Endometrium (tissue), 2 donors: Measurements from ENCODE around the gene SANBR.

Source experiments
- FAIRE-seq: peaks from 2 replicates; lab custom pipeline; 2012; peaks lifted over from hg19 to GRCh38; lab: Jason Lieb, UNC
- donor health status: control.
- donor health status: control.

Gene SANBR

DNA sequence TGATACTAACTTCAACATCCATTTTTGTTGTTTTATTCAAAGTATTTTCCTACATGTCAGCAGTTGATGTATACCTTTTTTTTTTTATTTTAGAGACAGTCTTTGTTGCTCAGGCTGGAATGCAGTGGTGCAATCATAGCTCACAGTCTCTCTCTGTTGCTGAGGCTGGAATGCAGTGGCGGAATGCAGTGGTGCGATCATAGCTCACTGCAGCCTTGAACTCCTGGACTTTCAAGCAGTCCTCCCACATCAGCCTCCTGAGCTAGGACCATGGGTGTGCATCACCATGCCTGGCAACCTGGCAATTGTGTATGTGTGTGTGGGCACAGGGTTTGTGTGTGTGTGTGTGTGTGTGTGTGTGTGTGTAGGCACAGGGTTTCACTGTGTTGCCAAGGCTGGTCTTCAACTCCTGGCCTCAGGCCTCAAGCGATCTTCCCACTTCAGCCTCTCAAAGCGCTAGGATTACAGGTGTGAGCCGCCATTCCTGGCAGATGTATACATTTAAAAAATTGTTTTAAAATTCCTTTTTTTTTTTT is 24.8 kb downstream of the SANBR start:
- no peak for FAIRE-seq

DNA sequence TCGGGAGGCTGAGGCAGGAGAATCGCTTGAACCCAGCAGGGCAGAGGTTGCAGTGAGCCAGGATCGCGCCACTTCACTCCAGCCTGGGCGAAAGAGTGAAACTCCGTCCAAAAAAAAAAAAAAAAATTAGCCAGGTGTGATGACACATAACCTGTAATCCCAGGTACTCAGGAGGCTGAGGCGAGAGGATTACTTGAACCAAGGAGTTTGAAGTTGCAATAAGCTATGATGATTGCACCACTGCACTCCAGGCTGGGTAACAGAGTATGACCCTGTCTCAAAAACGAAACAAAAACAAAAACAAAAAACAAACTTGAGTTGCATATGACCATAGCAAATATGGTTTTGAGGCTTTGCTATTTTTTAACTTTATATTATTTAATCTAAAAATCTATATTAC is 25.8 kb downstream of the SANBR start:
- FAIRE-seq: no peak

DNA sequence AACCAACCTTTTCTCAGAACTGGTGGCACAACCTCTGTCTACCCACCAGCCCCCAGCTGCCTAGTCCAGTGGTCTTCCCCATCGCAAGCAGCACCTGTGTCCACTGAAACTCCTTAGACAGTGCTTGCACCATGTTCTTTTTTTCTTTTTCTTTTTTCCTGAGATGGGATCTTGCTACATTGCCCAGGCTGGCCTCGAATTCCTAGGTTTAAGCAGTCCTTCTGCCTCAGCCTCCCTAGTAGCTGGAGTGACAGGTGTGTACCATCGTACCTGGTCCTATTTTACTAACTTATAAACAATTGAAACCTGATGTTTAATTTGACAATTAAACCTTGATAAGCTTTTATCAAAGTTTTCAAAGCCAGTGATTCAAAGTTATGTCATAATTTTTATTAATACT is 30.8 kb downstream of the SANBR start:
- no peak for FAIRE-seq

DNA sequence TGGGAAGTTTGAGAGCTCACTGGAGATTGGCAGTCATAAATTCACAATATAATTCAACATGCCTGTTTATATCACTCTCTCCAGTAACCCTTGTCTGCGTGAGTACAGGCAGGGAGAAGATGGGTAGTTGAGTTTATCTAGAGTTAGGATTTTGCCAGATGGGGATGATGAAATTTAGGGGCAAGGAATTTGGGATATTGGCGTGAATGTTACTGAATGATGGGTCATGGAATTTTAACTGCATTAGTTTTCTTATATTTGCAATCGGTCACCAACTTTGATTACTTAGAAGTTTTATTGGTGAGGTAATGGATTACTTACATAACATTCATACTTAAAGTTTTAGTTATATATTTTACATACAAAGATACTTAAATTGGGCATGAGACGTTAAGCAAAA is 35.1 kb downstream of the SANBR start:
- FAIRE-seq: no peak

GRCh38 chr2:61109291-61109690 is 43.6 kb downstream of the SANBR start:
- FAIRE-seq: no peak

- no peak for FAIRE-seq
These were observed 46.0 kb downstream of the SANBR start for GRCh38 chr2:61111708-61112107.

DNA sequence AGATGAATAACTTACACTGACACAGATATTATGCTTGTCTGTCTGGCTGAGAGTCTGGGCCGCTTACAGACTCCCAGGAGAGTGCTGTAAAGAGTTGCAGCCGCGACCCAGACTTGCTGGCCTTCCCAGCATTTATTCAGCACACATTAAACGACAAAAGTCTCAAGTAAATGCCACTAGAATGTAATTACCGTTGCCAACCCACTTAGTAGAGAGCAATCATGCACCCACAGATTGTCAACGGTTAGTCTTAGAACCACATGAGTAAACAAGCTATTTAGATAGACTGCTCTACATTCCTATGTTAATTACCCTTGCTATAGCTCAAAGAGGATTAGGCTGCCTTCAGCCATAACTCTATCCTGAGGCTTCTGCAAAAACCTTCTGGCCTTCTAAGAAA is 48.5 kb downstream of the SANBR start:
- no peak for FAIRE-seq
